Vagina (tissue), 2 donors: ENCODE data around the gene DSG2. TPM values are rescaled to one million over a fixed set of nuclear protein-coding genes. Genes with fewer than 3 reads are reported as not detected.

Experiments
- DNase-seq, 2 donors: peaks; one replicate each; pipeline ENCODE4 v3.0.0-alpha.2; 2017; ENCODE audit errors: extremely low spot score in 2 of 2
- H3K27ac ChIP-seq: fragments of 200-600 bp; sonication (generic); one replicate; pipeline ENCODE4 v1.5.1; 2019
- H3K27me3 ChIP-seq: fragments of 200-600 bp; sonication (generic); one replicate; pipeline ENCODE4 v1.5.1; 2019
- H3K36me3 ChIP-seq, 2 donors: fragments of 200-600 bp; sonication (generic); one replicate each; pipeline ENCODE4 v1.5.1; 2017 to 2019
- H3K4me1 ChIP-seq: fragments of 200-600 bp; sonication (generic); one replicate; pipeline ENCODE4 v1.5.1; 2019
- H3K4me3 ChIP-seq, 2 donors: fragments of 200-600 bp; sonication (generic); 1 replicate in 1 of 2; 2 replicates in 1 of 2; pipeline ENCODE4 v1.5.1; 2016 to 2019
- H3K9me3 ChIP-seq: fragments of 200-600 bp; sonication (generic); one replicate; pipeline ENCODE4 v1.5.1; 2019
- POLR2A ChIP-seq, 2 donors: fragments of 450-650 bp; IDR thresholded peaks; one replicate each; pipeline ENCODE4 v1.6.1; 2017; ENCODE audit warnings: antibody characterized with exemption in 2 of 2, mild to moderate bottlenecking in 2 of 2, moderate library complexity in 2 of 2
- POLR2AphosphoS5 ChIP-seq, 2 donors: sonication (generic); formaldehyde crosslinking; IDR thresholded peaks; one replicate each; pipeline ENCODE4 v1.9.0; 2017; ENCODE audit warnings: antibody characterized with exemption in 2 of 2, mild to moderate bottlenecking in 2 of 2, low read depth in 1 of 2; ENCODE audit not compliant: insufficient read depth in 1 of 2
- intact Hi-C: fragments of 100-400 bp; cut with DNase I; formaldehyde crosslinking; loops from one replicate; pipeline ENCODE4 v1.15.1; 2023
- total RNA-seq: library from RNA; depleted of rRNA; stranded (reverse); fragments of >200 nt; gene quantifications from one replicate; pipeline ENCODE4 v1.2.3, GENCODE V29; 2016
- TF ChIP-seq, protein P1 (sequence below), 3 experiments: fragments of 450-650 bp in 2 of 3; fragments of 200-600 bp in 1 of 3; sonication (generic) in 1 of 3; IDR thresholded peaks; one replicate each; pipeline ENCODE4 v1.5.1; 2017 to 2019; ENCODE audit warnings: antibody characterized with exemption in 3 of 3, mild to moderate bottlenecking in 2 of 3, moderate library complexity in 2 of 3

Gene DSG2
- total RNA-seq, 1 donor from 2014 or later: 11.8 TPM

GRCh38 chr18:31591628-31592027 is 93.7 kb downstream of the DSG2 start, which contains the start of gene TTR:
Gene TTR (plus strand): TSS chr18:31591877. CDS start chr18:31591903, 26 bp downstream.
- DNase-seq: no peak
- H3K27ac ChIP-seq: no peak within 1 kb of the TSS
- H3K4me1 ChIP-seq: no peaks in the 10 kb centered on the region
- H3K36me3 ChIP-seq: no peaks in the 10 kb centered on the region
- intact Hi-C loops: no loop called here
- no peaks in the 10 kb centered on the region for H3K27me3 ChIP-seq
- H3K9me3 ChIP-seq: no peaks in the 10 kb centered on the region
- no peak for TF ChIP-seq POLR2AphosphoS5 (IDR thresholded peaks at IDR 0.05; ENCODE audit: insufficient read depth in 1 of 2, low read depth in 1 of 2)
- TF ChIP-seq POLR2A (IDR thresholded peaks at IDR 0.05): no peak
- TF ChIP-seq, protein P1, sequence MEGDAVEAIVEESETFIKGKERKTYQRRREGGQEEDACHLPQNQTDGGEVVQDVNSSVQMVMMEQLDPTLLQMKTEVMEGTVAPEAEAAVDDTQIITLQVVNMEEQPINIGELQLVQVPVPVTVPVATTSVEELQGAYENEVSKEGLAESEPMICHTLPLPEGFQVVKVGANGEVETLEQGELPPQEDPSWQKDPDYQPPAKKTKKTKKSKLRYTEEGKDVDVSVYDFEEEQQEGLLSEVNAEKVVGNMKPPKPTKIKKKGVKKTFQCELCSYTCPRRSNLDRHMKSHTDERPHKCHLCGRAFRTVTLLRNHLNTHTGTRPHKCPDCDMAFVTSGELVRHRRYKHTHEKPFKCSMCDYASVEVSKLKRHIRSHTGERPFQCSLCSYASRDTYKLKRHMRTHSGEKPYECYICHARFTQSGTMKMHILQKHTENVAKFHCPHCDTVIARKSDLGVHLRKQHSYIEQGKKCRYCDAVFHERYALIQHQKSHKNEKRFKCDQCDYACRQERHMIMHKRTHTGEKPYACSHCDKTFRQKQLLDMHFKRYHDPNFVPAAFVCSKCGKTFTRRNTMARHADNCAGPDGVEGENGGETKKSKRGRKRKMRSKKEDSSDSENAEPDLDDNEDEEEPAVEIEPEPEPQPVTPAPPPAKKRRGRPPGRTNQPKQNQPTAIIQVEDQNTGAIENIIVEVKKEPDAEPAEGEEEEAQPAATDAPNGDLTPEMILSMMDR (IDR thresholded peaks at IDR 0.05): no peak
- H3K4me3 ChIP-seq: no peak within 1 kb of the TSS

DNA sequence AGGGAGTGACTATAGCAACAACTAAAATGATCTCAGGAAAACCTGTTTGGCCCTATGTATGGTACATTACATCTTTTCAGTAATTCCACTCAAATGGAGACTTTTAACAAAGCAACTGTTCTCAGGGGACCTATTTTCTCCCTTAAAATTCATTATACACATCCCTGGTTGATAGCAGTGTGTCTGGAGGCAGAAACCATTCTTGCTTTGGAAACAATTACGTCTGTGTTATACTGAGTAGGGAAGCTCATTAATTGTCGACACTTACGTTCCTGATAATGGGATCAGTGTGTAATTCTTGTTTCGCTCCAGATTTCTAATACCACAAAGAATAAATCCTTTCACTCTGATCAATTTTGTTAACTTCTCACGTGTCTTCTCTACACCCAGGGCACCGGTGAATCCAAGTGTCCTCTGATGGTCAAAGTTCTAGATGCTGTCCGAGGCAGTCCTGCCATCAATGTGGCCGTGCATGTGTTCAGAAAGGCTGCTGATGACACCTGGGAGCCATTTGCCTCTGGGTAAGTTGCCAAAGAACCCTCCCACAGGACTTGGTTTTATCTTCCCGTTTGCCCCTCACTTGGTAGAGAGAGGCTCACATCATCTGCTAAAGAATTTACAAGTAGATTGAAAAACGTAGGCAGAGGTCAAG is 94.7 kb downstream of the DSG2 start:
- H3K9me3 ChIP-seq: no peaks in the 10 kb centered on the region
- H3K27ac ChIP-seq: no peak overlapping the region
- no peaks in the 10 kb centered on the region for H3K4me1 ChIP-seq
- no peaks in the 10 kb centered on the region for H3K27me3 ChIP-seq
- TF ChIP-seq, protein P1 (IDR thresholded peaks at IDR 0.05): no peak
- TF ChIP-seq POLR2AphosphoS5 (IDR thresholded peaks at IDR 0.05; ENCODE audit: insufficient read depth in 1 of 2, low read depth in 1 of 2) (no peak), POLR2A (IDR thresholded peaks at IDR 0.05) (no peak)
- intact Hi-C loops: no loop called here
- H3K36me3 ChIP-seq: no peaks in the 10 kb centered on the region
- H3K4me3 ChIP-seq: no peak overlapping the region
- no peak for DNase-seq

- Histone ChIP-seq H3K27me3 (no peaks in the 10 kb centered on the region), H3K4me1 (no peaks in the 10 kb centered on the region), H3K27ac (no peak overlapping the region), H3K36me3 (no peaks in the 10 kb centered on the region), H3K9me3 (no peaks in the 10 kb centered on the region), H3K4me3 (no peak overlapping the region)
- TF ChIP-seq, protein P1 (IDR thresholded peaks at IDR 0.05): no peak
- TF ChIP-seq POLR2A (IDR thresholded peaks at IDR 0.05) (no peak), POLR2AphosphoS5 (IDR thresholded peaks at IDR 0.05; ENCODE audit: insufficient read depth in 1 of 2, low read depth in 1 of 2) (no peak)
- DNase-seq: no peak
- intact Hi-C loops: no loop called here
These were observed 97.3 kb downstream of the DSG2 start for GRCh38 chr18:31595121-31595771.

DNA sequence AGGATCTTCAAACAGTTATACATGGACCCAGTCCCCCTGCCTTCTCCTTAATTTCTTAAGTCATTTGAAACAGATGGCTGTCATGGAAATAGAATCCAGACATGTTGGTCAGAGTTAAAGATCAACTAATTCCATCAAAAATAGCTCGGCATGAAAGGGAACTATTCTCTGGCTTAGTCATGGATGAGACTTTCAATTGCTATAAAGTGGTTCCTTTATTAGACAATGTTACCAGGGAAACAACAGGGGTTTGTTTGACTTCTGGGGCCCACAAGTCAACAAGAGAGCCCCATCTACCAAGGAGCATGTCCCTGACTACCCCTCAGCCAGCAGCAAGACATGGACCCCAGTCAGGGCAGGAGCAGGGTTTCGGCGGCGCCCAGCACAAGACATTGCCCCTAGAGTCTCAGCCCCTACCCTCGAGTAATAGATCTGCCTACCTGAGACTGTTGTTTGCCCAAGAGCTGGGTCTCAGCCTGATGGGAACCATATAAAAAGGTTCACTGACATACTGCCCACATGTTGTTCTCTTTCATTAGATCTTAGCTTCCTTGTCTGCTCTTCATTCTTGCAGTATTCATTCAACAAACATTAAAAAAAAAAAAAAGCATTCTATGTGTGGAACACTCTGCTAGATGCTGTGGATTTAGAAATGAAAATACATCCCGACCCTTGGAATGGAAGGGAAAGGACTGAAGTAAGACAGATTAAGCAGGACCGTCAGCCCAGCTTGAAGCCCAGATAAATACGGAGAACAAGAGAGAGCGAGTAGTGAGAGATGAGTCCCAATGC is 98.3 kb downstream of the DSG2 start:
- Histone ChIP-seq H3K36me3 (no peaks in the 10 kb centered on the region), H3K27ac (no peak overlapping the region), H3K4me3 (no peak overlapping the region), H3K4me1 (no peaks in the 10 kb centered on the region), H3K27me3 (no peaks in the 10 kb centered on the region), H3K9me3 (no peaks in the 10 kb centered on the region)
- intact Hi-C loops: no loop called here
- no peak for DNase-seq
- TF ChIP-seq, protein P1 (IDR thresholded peaks at IDR 0.05): no peak
- TF ChIP-seq POLR2A (IDR thresholded peaks at IDR 0.05) (no peak), POLR2AphosphoS5 (IDR thresholded peaks at IDR 0.05; ENCODE audit: insufficient read depth in 1 of 2, low read depth in 1 of 2) (no peak)
